CD8-positive, alpha-beta memory T cell (primary cell): ENCODE results near the gene SPIRE2. TPM values are rescaled to one million over a fixed set of nuclear protein-coding genes. Genes with fewer than 3 reads are reported as not detected.
A peak's percentile ranks its signal among the peaks of the same experiment; 100 is the strongest.

ENCODE experiments used
- CTCF ChIA-PET: fragments of 350-600 bp; sonication (Branson Sonifier 250); formaldehyde crosslinking; loops from one replicate; lab custom pipeline; 2021; ENCODE audit warnings: antibody characterized with exemption; lab: Charles Lee
- POLR2A ChIA-PET: fragments of 350-600 bp; sonication (Branson Sonifier 250); formaldehyde crosslinking; loops from one replicate; lab custom pipeline; 2021; ENCODE audit warnings: antibody characterized with exemption; lab: Charles Lee
- DNase-seq, 5 donors: peaks; one replicate each; pipeline versions ENCODE4 v3.0.0 to v3.0.0-alpha.2; 2020 to 2022; ENCODE audit warnings: mixed read lengths in 1 of 5
- H3K27ac ChIP-seq: one replicate; pipeline ENCODE4 v1.7.0; 2013; ENCODE audit warnings: low read depth, mild to moderate bottlenecking, low read length, moderate library complexity
- H3K27me3 ChIP-seq: 2 replicates; pipeline ENCODE4 v1.7.0; 2013; ENCODE audit warnings: low read length, mild to moderate bottlenecking; ENCODE audit not compliant: insufficient read depth, poor library complexity, severe bottlenecking
- H3K36me3 ChIP-seq: 2 replicates; pipeline ENCODE4 v1.7.0; 2013; ENCODE audit warnings: mild to moderate bottlenecking, low read length, moderate library complexity; ENCODE audit not compliant: insufficient read depth
- H3K4me1 ChIP-seq: 2 replicates; pipeline ENCODE4 v1.7.0; 2013; ENCODE audit warnings: mild to moderate bottlenecking, low read length, moderate library complexity; ENCODE audit not compliant: insufficient read depth
- H3K4me3 ChIP-seq: 2 replicates; pipeline ENCODE4 v1.7.0; 2013; ENCODE audit warnings: mild to moderate bottlenecking, low read length
- H3K9me3 ChIP-seq: 2 replicates; pipeline ENCODE4 v1.7.0; 2013; ENCODE audit warnings: mild to moderate bottlenecking, low read length
- H3K27ac Mint-ChIP-seq, 8 donors: one replicate each; pipeline ENCODE4 v1.8.0; 2020 to 2021; ENCODE audit warnings: mixed read lengths in 8 of 8, mild to moderate bottlenecking in 6 of 8, inconsistent platforms in 3 of 8, moderate library complexity in 3 of 8
- H3K27me3 Mint-ChIP-seq, 2 donors: one replicate each; pipeline ENCODE4 v1.8.0; 2020 to 2021; ENCODE audit warnings: mixed read lengths in 2 of 2, mild to moderate bottlenecking in 1 of 2, moderate library complexity in 1 of 2
- H3K36me3 Mint-ChIP-seq, 3 donors: one replicate each; pipeline ENCODE4 v1.8.0; 2020 to 2021; ENCODE audit warnings: mixed read lengths in 3 of 3, inconsistent platforms in 1 of 3, mild to moderate bottlenecking in 1 of 3
- H3K4me1 Mint-ChIP-seq, 3 donors: one replicate each; pipeline ENCODE4 v1.8.0; 2020 to 2021; ENCODE audit warnings: mixed read lengths in 3 of 3, inconsistent platforms in 1 of 3, mild to moderate bottlenecking in 1 of 3
- H3K4me3 Mint-ChIP-seq, 7 donors: one replicate each; pipeline ENCODE4 v1.8.0; 2020 to 2021; ENCODE audit warnings: mixed read lengths in 7 of 7, mild to moderate bottlenecking in 6 of 7, moderate library complexity in 4 of 7, inconsistent platforms in 2 of 7
- H3K9me3 Mint-ChIP-seq, 5 donors: one replicate each; pipeline ENCODE4 v1.8.0; 2020 to 2022; ENCODE audit warnings: mixed read lengths in 5 of 5, mild to moderate bottlenecking in 3 of 5, moderate library complexity in 2 of 5, inconsistent platforms in 1 of 5
- polyA plus RNA-seq: library from polyadenylated mRNA; unstranded; fragments of 300-500 nt; fragmentation: Illumina TruSeq; gene quantifications from one replicate; pipeline ENCODE4 v1.2.3, GENCODE V29; 2021
- total RNA-seq, 2 experiments: library from RNA; stranded (reverse); gene quantifications; one replicate each; pipeline ENCODE4 v1.2.3, GENCODE V29; 2021

SPIRE2 gene
- total and polyA plus RNA-seq, 3 experiments from 2014 or later, result 0.18 to 1.4 (median 0.37) TPM

- no peak for DNase-seq
- CTCF ChIA-PET, result no interaction called here
- Histone ChIP-seq H3K27ac (no peak overlapping the region), H3K4me3 (no peak overlapping the region), H3K4me1 (no peaks in the 10 kb centered on the region), H3K36me3 (peaks cover 46% of the 10 kb centered on the region), H3K27me3 (no peaks in the 10 kb centered on the region), H3K9me3 (no peaks in the 10 kb centered on the region)
- Mint-ChIP-seq H3K27me3 (no peaks in the 10 kb centered on the region), H3K27ac (peak overlapping the region in 2 of 8 donors; percentile 32 to 83), H3K36me3 (peaks cover 5 to 83% (median 10%) of the 10 kb centered on the region in 3 donors), H3K9me3 (no peaks in the 10 kb centered on the region), H3K4me1 (peaks cover 7 to 11% (median 7%) of the 10 kb centered on the region in 3 donors), H3K4me3 (peak overlapping the region in 1 of 7 donors; percentile 49)
- POLR2A ChIA-PET, result interaction anchor here (0.8 kb wide), 1 partner anchor 189 kb away, joined by 3 read pairs; the partner anchor contains the start of gene SPATA2L
Observed at GRCh38 chr16:89890886-89891657, 62.8 kb downstream of the SPIRE2 start.

GRCh38 chr16:89892055-89892630, 63.9 kb downstream of the SPIRE2 start:
- Mint-ChIP-seq H3K36me3 (peaks cover 5 to 84% (median 9%) of the 10 kb centered on the region in 3 donors), H3K4me3 (no peak overlapping the region), H3K27ac (peak overlapping the region in 1 of 8 donors; percentile 81), H3K9me3 (no peaks in the 10 kb centered on the region), H3K27me3 (no peaks in the 10 kb centered on the region), H3K4me1 (peaks cover 6 to 11% (median 7%) of the 10 kb centered on the region in 3 donors)
- POLR2A ChIA-PET, result no interaction called here
- no peaks in the 10 kb centered on the region for H3K4me1 ChIP-seq
- H3K9me3 ChIP-seq, result no peaks in the 10 kb centered on the region
- peaks cover 50% of the 10 kb centered on the region for H3K36me3 ChIP-seq
- DNase-seq, result no peak
- no peak overlapping the region for H3K4me3 ChIP-seq
- no peak overlapping the region for H3K27ac ChIP-seq
- CTCF ChIA-PET, result no interaction called here
- no peaks in the 10 kb centered on the region for H3K27me3 ChIP-seq

- Mint-ChIP-seq H3K4me1 (peaks cover 6 to 11% (median 7%) of the 10 kb centered on the region in 3 donors), H3K9me3 (no peaks in the 10 kb centered on the region), H3K27me3 (no peaks in the 10 kb centered on the region), H3K4me3 (no peak overlapping the region), H3K36me3 (peaks cover 2 to 84% (median 4%) of the 10 kb centered on the region in 3 donors), H3K27ac (no peak overlapping the region)
- H3K27ac ChIP-seq, result no peak overlapping the region
- no peaks in the 10 kb centered on the region for H3K27me3 ChIP-seq
- H3K4me3 ChIP-seq, result no peak overlapping the region
- no peaks in the 10 kb centered on the region for H3K9me3 ChIP-seq
- no peak for DNase-seq
- ChIA-PET POLR2A (no interaction called here), CTCF (no interaction called here)
- peaks cover 47% of the 10 kb centered on the region for H3K36me3 ChIP-seq
- no peaks in the 10 kb centered on the region for H3K4me1 ChIP-seq
Observed at GRCh38 chr16:89892635-89893034, 64.4 kb downstream of the SPIRE2 start.

GRCh38 chr16:89893642-89894548, 65.6 kb downstream of the SPIRE2 start:
- Mint-ChIP-seq H3K9me3 (no peaks in the 10 kb centered on the region), H3K27me3 (no peaks in the 10 kb centered on the region), H3K4me1 (peaks cover 6 to 11% (median 7%) of the 10 kb centered on the region in 3 donors), H3K4me3 (no peak overlapping the region), H3K36me3 (peaks cover 2 to 86% (median 5%) of the 10 kb centered on the region in 3 donors), H3K27ac (no peak overlapping the region)
- CTCF ChIA-PET, result interaction anchor here (1.2 kb wide), 1 partner anchor 16 kb away, joined by 5 read pairs; no protein-coding TSS in a partner anchor
- no peak overlapping the region for H3K27ac ChIP-seq
- no peak overlapping the region for H3K4me3 ChIP-seq
- no peak for DNase-seq
- POLR2A ChIA-PET, result no interaction called here
- no peaks in the 10 kb centered on the region for H3K27me3 ChIP-seq
- peaks cover 54% of the 10 kb centered on the region for H3K36me3 ChIP-seq
- H3K4me1 ChIP-seq, result no peaks in the 10 kb centered on the region
- no peaks in the 10 kb centered on the region for H3K9me3 ChIP-seq

GRCh38 chr16:89895482-89896250, 67.4 kb downstream of the SPIRE2 start:
- Histone ChIP-seq H3K27ac (no peak overlapping the region), H3K9me3 (no peaks in the 10 kb centered on the region), H3K4me1 (no peaks in the 10 kb centered on the region), H3K4me3 (no peak overlapping the region), H3K27me3 (no peaks in the 10 kb centered on the region), H3K36me3 (peaks cover 61% of the 10 kb centered on the region)
- no peak overlapping the region for H3K4me3 Mint-ChIP-seq
- peaks cover 0 to 2% (median 0%) of the 10 kb centered on the region in 3 donors for H3K4me1 Mint-ChIP-seq
- H3K36me3 Mint-ChIP-seq, result peaks cover 5 to 89% (median 13%) of the 10 kb centered on the region in 3 donors
- ChIA-PET CTCF (no interaction called here), POLR2A (no interaction called here)
- H3K9me3 Mint-ChIP-seq, result no peaks in the 10 kb centered on the region
- no peak overlapping the region for H3K27ac Mint-ChIP-seq
- no peak for DNase-seq
- no peaks in the 10 kb centered on the region for H3K27me3 Mint-ChIP-seq

- no peaks in the 10 kb centered on the region for H3K9me3 Mint-ChIP-seq
- POLR2A ChIA-PET, result no interaction called here
- Histone ChIP-seq H3K36me3 (peaks cover 56% of the 10 kb centered on the region), H3K9me3 (no peaks in the 10 kb centered on the region), H3K4me1 (no peaks in the 10 kb centered on the region), H3K27me3 (no peaks in the 10 kb centered on the region), H3K27ac (no peak overlapping the region), H3K4me3 (no peak overlapping the region)
- no peak for DNase-seq
- peak overlapping the region in 1 of 8 donors; percentile 37 for H3K27ac Mint-ChIP-seq
- H3K27me3 Mint-ChIP-seq, result no peaks in the 10 kb centered on the region
- no peak overlapping the region for H3K4me3 Mint-ChIP-seq
- peaks cover 5 to 81% (median 13%) of the 10 kb centered on the region in 3 donors for H3K36me3 Mint-ChIP-seq
- CTCF ChIA-PET, result interaction anchor here (0.7 kb wide), 2 partner anchors 13 to 192 kb away, joined by 3 read pairs; no protein-coding TSS in a partner anchor
- peaks cover 0 to 2% (median 0%) of the 10 kb centered on the region in 3 donors for H3K4me1 Mint-ChIP-seq
Observed at GRCh38 chr16:89897204-89897603, 68.9 kb downstream of the SPIRE2 start.
